Neuronal stem cell (in vitro differentiated cells): ENCODE measurements around the gene BTAF1.
"Not testable (repeated sequence)": the region's sequence is repeated elsewhere in the genome, so short reads cannot be mapped to it uniquely, and the experiment has no call there.

Experiments used
- DNase-seq: peaks from one replicate; pipeline ENCODE4 v3.0.0-alpha.2; 2013; ENCODE audit warnings: low spot score
- H2AFZ ChIP-seq: one replicate; pipeline ENCODE4 v1.6.1; 2013; ENCODE audit warnings: mild to moderate bottlenecking, low read length, inconsistent platforms
- H2AK5ac ChIP-seq: 2 replicates; pipeline ENCODE4 v1.6.1; 2013; ENCODE audit warnings: low read depth, mild to moderate bottlenecking, inconsistent platforms, low read length, moderate library complexity, mixed read lengths
- H2BK120ac ChIP-seq: 2 replicates; pipeline ENCODE4 v1.6.1; 2013; ENCODE audit warnings: low read depth, mild to moderate bottlenecking, inconsistent platforms, low read length, moderate library complexity, mixed read lengths
- H2BK12ac ChIP-seq: one replicate; pipeline ENCODE4 v1.6.1; 2013; ENCODE audit warnings: low read length, inconsistent platforms
- H2BK15ac ChIP-seq: 2 replicates; pipeline ENCODE4 v1.6.1; 2013; ENCODE audit warnings: mild to moderate bottlenecking, low read length, inconsistent platforms, mixed read lengths
- H2BK5ac ChIP-seq: one replicate; pipeline ENCODE4 v1.6.1; 2013; ENCODE audit warnings: inconsistent platforms, mild to moderate bottlenecking, low read length, moderate library complexity
- H3K14ac ChIP-seq: one replicate; pipeline ENCODE4 v1.6.1; 2013; ENCODE audit warnings: low read length, inconsistent platforms
- H3K18ac ChIP-seq: 2 replicates; pipeline ENCODE4 v1.6.1; 2013; ENCODE audit warnings: low read length, inconsistent platforms
- H3K23ac ChIP-seq: 2 replicates; pipeline ENCODE4 v1.6.1; 2013; ENCODE audit warnings: low read depth, mild to moderate bottlenecking, mixed read lengths, low read length, inconsistent platforms; ENCODE audit not compliant: poor library complexity
- H3K27ac ChIP-seq: replicated peaks from 3 replicates; pipeline ENCODE4 v1.5.1; 2013; ENCODE audit warnings: low read length, inconsistent platforms
- H3K27me3 ChIP-seq, 3 experiments: 2 replicates each; pipeline ENCODE4 v1.6.1; 2013; ENCODE audit warnings: low read length in 3 of 3, mild to moderate bottlenecking in 2 of 3, inconsistent platforms in 1 of 3, low read depth in 1 of 3, mixed read lengths in 1 of 3, moderate library complexity in 1 of 3; ENCODE audit not compliant: control insufficient read depth in 3 of 3, insufficient read depth in 3 of 3
- H3K36me3 ChIP-seq, 2 donors: replicated peaks in 1 of 2; 2 replicates each; pipeline ENCODE4 v1.6.1; 2013; ENCODE audit warnings: low read length in 2 of 2; ENCODE audit not compliant: control insufficient read depth in 2 of 2, insufficient read depth in 2 of 2
- H3K4ac ChIP-seq: 2 replicates; pipeline ENCODE4 v1.6.1; 2013; ENCODE audit warnings: inconsistent platforms, mild to moderate bottlenecking, low read length, moderate library complexity
- H3K4me1 ChIP-seq, 2 donors: 1 replicate in 1 of 2; 2 replicates in 1 of 2; pipeline ENCODE4 v1.6.1; 2013; ENCODE audit warnings: low read length in 2 of 2, low read depth in 1 of 2; ENCODE audit not compliant: control insufficient read depth in 2 of 2, insufficient read depth in 1 of 2
- H3K4me2 ChIP-seq: one replicate; pipeline ENCODE4 v1.6.1; 2013; ENCODE audit warnings: mild to moderate bottlenecking, low read length, inconsistent platforms; ENCODE audit not compliant: insufficient read depth, poor library complexity, severe bottlenecking
- H3K4me3 ChIP-seq, 2 donors: 2 replicates each; pipeline ENCODE4 v1.5.1; 2013; ENCODE audit warnings: low read length in 2 of 2, mild to moderate bottlenecking in 2 of 2, inconsistent platforms in 1 of 2, moderate library complexity in 1 of 2
- H3K79me1 ChIP-seq: one replicate; pipeline ENCODE4 v1.6.1; 2013; ENCODE audit warnings: low read depth, mild to moderate bottlenecking, inconsistent platforms, low read length, moderate library complexity
- H3K9ac ChIP-seq: one replicate; pipeline ENCODE4 v1.6.1; 2013; ENCODE audit warnings: mild to moderate bottlenecking, low read depth, low read length, inconsistent platforms; ENCODE audit not compliant: poor library complexity
- H3K9me3 ChIP-seq, 2 donors: replicated peaks in 1 of 2; 2 replicates each; pipeline versions ENCODE3 to v1.6.1; 2013; ENCODE audit warnings: low read length in 2 of 2, mild to moderate bottlenecking in 2 of 2, inconsistent platforms in 1 of 2, low read depth in 1 of 2, mixed read lengths in 1 of 2, moderate library complexity in 1 of 2; ENCODE audit not compliant: control insufficient read depth in 2 of 2, insufficient read depth in 1 of 2
- H4K8ac ChIP-seq: one replicate; pipeline ENCODE4 v1.6.1; 2013; ENCODE audit warnings: low read depth, mild to moderate bottlenecking, inconsistent platforms, low read length, moderate library complexity
- H4K91ac ChIP-seq: one replicate; pipeline ENCODE4 v1.6.1; 2013; ENCODE audit warnings: low read length, low read depth, mild to moderate bottlenecking, inconsistent platforms; ENCODE audit not compliant: poor library complexity
- WGBS, 2 donors: extraction: QIAGEN DNeasy Blood & Tissue Kit; methylation state at CpG; one replicate each; pipeline ENCODE4 v1.1.7; 2013; ENCODE audit warnings: missing lambda C conversion rate in 2 of 2, mixed read lengths in 1 of 2; ENCODE audit not compliant: insufficient read length in 2 of 2, insufficient replicate concordance in 1 of 2; ENCODE audit errors: extremely low coverage in 2 of 2; 5-methylcytosine and 5-hydroxymethylcytosine counted together

BTAF1 gene

GRCh38 chr10:91894261-91894685 lies 29.3 kb upstream of the BTAF1 start:
- not testable (repeated sequence) for H3K9me3 ChIP-seq, H3K27me3 ChIP-seq, H2BK5ac ChIP-seq, H3K4me2 ChIP-seq, H3K14ac ChIP-seq, H4K8ac ChIP-seq, H3K27ac ChIP-seq, H2AK5ac ChIP-seq, H4K91ac ChIP-seq, H3K9ac ChIP-seq, H3K23ac ChIP-seq, H2BK12ac ChIP-seq, DNase-seq, H2BK120ac ChIP-seq, H2AFZ ChIP-seq, H3K18ac ChIP-seq, H3K36me3 ChIP-seq, H3K4ac ChIP-seq, H3K79me1 ChIP-seq, H3K4me3 ChIP-seq, H2BK15ac ChIP-seq
- H3K4me1 ChIP-seq = peaks cover 6 to 22% of the 10 kb centered on the region in 2 donors
- WGBS, 2 donors = no CpG with 5 or more reads among the region's 14 CpGs

- Histone ChIP-seq H3K9ac (no peak overlapping the region), H3K14ac (no peak overlapping the region), H3K4me3 (no peak overlapping the region), H2BK120ac (no peak overlapping the region), H2AFZ (no peak overlapping the region), H4K8ac (no peak overlapping the region), H3K23ac (no peak overlapping the region), H3K36me3 (peaks cover 0 to 1% of the 10 kb centered on the region in 2 donors), H3K18ac (no peak overlapping the region), H3K27ac (no peak overlapping the region), H3K27me3 (no peaks in the 10 kb centered on the region), H2BK12ac (no peak overlapping the region), H2BK5ac (no peak overlapping the region), H3K4me2 (no peak overlapping the region), H4K91ac (no peak overlapping the region), H3K4ac (no peak overlapping the region), H3K4me1 (peaks cover 4 to 17% of the 10 kb centered on the region in 2 donors), H3K9me3 (peaks cover 7 to 14% of the 10 kb centered on the region in 2 donors), H2BK15ac (no peak overlapping the region), H3K79me1 (no peaks in the 10 kb centered on the region), H2AK5ac (no peak overlapping the region)
- no CpG with 5 or more reads among the region's 3 CpGs for WGBS, 2 donors
- DNase-seq = no peak
These were observed 27.3 kb upstream of the BTAF1 start for GRCh38 chr10:91896212-91896756.

- no peak overlapping the region for H3K23ac ChIP-seq
- no peak for DNase-seq
- H3K4me1 ChIP-seq = peaks cover 4 to 16% of the 10 kb centered on the region in 2 donors
- no peak overlapping the region for H2BK12ac ChIP-seq
- no peak overlapping the region for H3K4ac ChIP-seq
- peak overlapping the region; percentile 66 for H2AFZ ChIP-seq
- no peak overlapping the region for H2BK15ac ChIP-seq
- peaks cover 0 to 1% of the 10 kb centered on the region in 2 donors for H3K36me3 ChIP-seq
- no CpG with 5 or more reads among the region's 8 CpGs for WGBS, 2 donors
- H3K14ac ChIP-seq = no peak overlapping the region
- peaks cover 7 to 14% of the 10 kb centered on the region in 2 donors for H3K9me3 ChIP-seq
- H4K91ac ChIP-seq = no peak overlapping the region
- H4K8ac ChIP-seq = no peak overlapping the region
- H3K18ac ChIP-seq = peak overlapping the region; percentile 25
- no peak overlapping the region for H3K9ac ChIP-seq
- no peak overlapping the region for H3K4me3 ChIP-seq
- H2AK5ac ChIP-seq = no peak overlapping the region
- H2BK5ac ChIP-seq = no peak overlapping the region
- no peak overlapping the region for H2BK120ac ChIP-seq
- no peak overlapping the region for H3K27ac ChIP-seq
- no peak overlapping the region for H3K4me2 ChIP-seq
- H3K79me1 ChIP-seq = no peaks in the 10 kb centered on the region
- no peaks in the 10 kb centered on the region for H3K27me3 ChIP-seq
These were observed 26.1 kb upstream of the BTAF1 start for GRCh38 chr10:91897421-91897820.

- DNase-seq = no peak
- WGBS, 2 donors = no CpG with 5 or more reads among the region's 2 CpGs
- Histone ChIP-seq H3K14ac (no peak overlapping the region), H3K9me3 (peaks cover 3 to 26% of the 10 kb centered on the region in 2 donors), H4K91ac (no peak overlapping the region), H3K18ac (no peak overlapping the region), H3K36me3 (peaks cover 4 to 26% of the 10 kb centered on the region in 2 donors), H3K4ac (no peak overlapping the region), H3K4me2 (no peak overlapping the region), H2AFZ (no peak overlapping the region), H3K27ac (no peak overlapping the region), H3K9ac (no peak overlapping the region), H4K8ac (no peak overlapping the region), H2AK5ac (no peak overlapping the region), H3K4me1 (peaks cover 4 to 9% of the 10 kb centered on the region in 2 donors), H3K79me1 (peaks cover 2% of the 10 kb centered on the region), H2BK120ac (no peak overlapping the region), H3K4me3 (no peak overlapping the region), H3K27me3 (no peaks in the 10 kb centered on the region), H3K23ac (no peak overlapping the region), H2BK15ac (no peak overlapping the region), H2BK12ac (no peak overlapping the region), H2BK5ac (no peak overlapping the region)
These were observed 21.5 kb upstream of the BTAF1 start for GRCh38 chr10:91901784-91902677.
